Neural cell (in vitro differentiated cells): ENCODE data around the gene HOATZ. TPM values are rescaled to one million over a fixed set of nuclear protein-coding genes. Genes with fewer than 3 reads are reported as not detected.

ENCODE experiments used
- H2AFZ ChIP-seq: fragments of 200-600, 300-800 bp; sonication (generic), shearing (Covaris generic); 2 replicates; pipeline ENCODE4 v1.6.0; 2014; ENCODE audit warnings: low read depth, mild to moderate bottlenecking, antibody characterized with exemption, low read length, moderate library complexity
- H3F3A ChIP-seq: fragments of 200-600 bp; shearing (Covaris generic); 2 replicates; pipeline ENCODE4 v1.6.1; 2016; ENCODE audit warnings: mild to moderate bottlenecking, moderate library complexity, mixed read lengths, antibody characterized with exemption, low read length; ENCODE audit not compliant: insufficient read depth, poor library complexity, severe bottlenecking
- H3K27ac ChIP-seq: fragments of 200-600, 300-800 bp; sonication (generic), shearing (Covaris generic); 2 replicates; pipeline ENCODE4 v1.5.1; 2014; ENCODE audit warnings: mild to moderate bottlenecking, low read length, moderate library complexity
- H3K27me3 ChIP-seq: fragments of 300-800, 200-600 bp; sonication (generic), shearing (Covaris generic); 2 replicates; pipeline ENCODE4 v1.6.0; 2014; ENCODE audit warnings: mild to moderate bottlenecking, low read depth, low read length, moderate library complexity; ENCODE audit not compliant: insufficient read depth
- H3K36me3 ChIP-seq: fragments of 300-800, 200-600 bp; sonication (generic), shearing (Covaris generic); 2 replicates; pipeline ENCODE4 v1.5.1; 2014; ENCODE audit warnings: mild to moderate bottlenecking, antibody characterized with exemption, low read length, moderate library complexity; ENCODE audit not compliant: insufficient read depth
- H3K4me2 ChIP-seq: fragments of 300-800, 200-600 bp; sonication (generic), shearing (Covaris generic); 2 replicates; pipeline ENCODE4 v1.6.0; 2014; ENCODE audit warnings: mild to moderate bottlenecking, low read length
- H3K4me3 ChIP-seq: fragments of 300-800, 200-600 bp; sonication (generic), shearing (Covaris generic); 2 replicates; pipeline ENCODE4 v1.5.1; 2014; ENCODE audit warnings: mild to moderate bottlenecking, low read length, moderate library complexity
- H3K79me2 ChIP-seq: fragments of 200-600 bp; shearing (Covaris generic); replicated peaks from 2 replicates; pipeline ENCODE4 v1.6.0; 2014; ENCODE audit warnings: mild to moderate bottlenecking, low read length, moderate library complexity; ENCODE audit not compliant: insufficient read depth
- H3K9ac ChIP-seq: fragments of 300-800, 200-600 bp; sonication (generic), shearing (Covaris generic); 2 replicates; pipeline ENCODE4 v1.6.1; 2016; ENCODE audit warnings: mild to moderate bottlenecking, low read length, mixed read lengths
- H3K9me2 ChIP-seq: fragments of 200-600 bp; shearing (Covaris generic); 2 replicates; pipeline ENCODE4 v1.6.1; 2016; ENCODE audit warnings: mild to moderate bottlenecking, low read length, mixed read lengths; ENCODE audit not compliant: insufficient read depth
- H3K9me3 ChIP-seq: fragments of 200-600, 300-800 bp; sonication (generic), shearing (Covaris generic); 2 replicates; pipeline ENCODE4 v1.6.1; 2016; ENCODE audit warnings: mild to moderate bottlenecking, mixed run types, low read length, moderate library complexity, mixed read lengths
- H4K20me1 ChIP-seq: fragments of 200-600 bp; shearing (Covaris generic); 2 replicates; pipeline ENCODE4 v1.6.1; 2016; ENCODE audit warnings: mild to moderate bottlenecking, mixed run types; ENCODE audit not compliant: insufficient read depth
- CTCF ChIP-seq: fragments of 450-650 bp; IDR thresholded peaks from 2 replicates; pipeline ENCODE4 v1.5.1; 2014; ENCODE audit warnings: antibody characterized with exemption, mild to moderate bottlenecking, moderate library complexity; ENCODE audit not compliant: poor library complexity, severe bottlenecking
- EP300 ChIP-seq: fragments of 450-650 bp; conservative IDR thresholded peaks from 2 replicates; pipeline ENCODE4 v1.6.1; 2014; ENCODE audit warnings: antibody characterized with exemption, mild to moderate bottlenecking, moderate library complexity; ENCODE audit not compliant: poor library complexity, severe bottlenecking
- EZH2 ChIP-seq: fragments of 200-600, 300-800 bp; shearing (Covaris generic), sonication (generic); IDR thresholded peaks from 2 replicates; pipeline ENCODE4 v1.6.1; 2014; ENCODE audit warnings: antibody characterized with exemption, low read length, borderline replicate concordance, mild to moderate bottlenecking; ENCODE audit not compliant: insufficient read depth, poor library complexity, severe bottlenecking
- MXI1 ChIP-seq: fragments of 450-650 bp; conservative IDR thresholded peaks from 2 replicates; pipeline ENCODE4 v1.6.1; 2014; ENCODE audit warnings: antibody characterized with exemption, mild to moderate bottlenecking; ENCODE audit not compliant: poor library complexity, severe bottlenecking
- POLR2AphosphoS5 ChIP-seq: IDR thresholded peaks from 2 replicates; pipeline ENCODE4 v1.6.1; 2012
- RAD21 ChIP-seq: fragments of 450-650 bp; conservative IDR thresholded peaks from 2 replicates; pipeline ENCODE4 v1.6.1; 2014; ENCODE audit warnings: antibody characterized with exemption, mild to moderate bottlenecking, moderate library complexity
- REST ChIP-seq: IDR thresholded peaks from 2 replicates; pipeline ENCODE4 v1.6.1; 2012; ENCODE audit warnings: borderline replicate concordance
- SMC3 ChIP-seq: fragments of 450-650 bp; conservative IDR thresholded peaks from 2 replicates; pipeline ENCODE4 v1.6.1; 2014; ENCODE audit warnings: antibody characterized with exemption, mild to moderate bottlenecking, moderate library complexity; ENCODE audit not compliant: poor library complexity
- TAF1 ChIP-seq: IDR thresholded peaks from 2 replicates; pipeline ENCODE4 v1.6.1; 2012; ENCODE audit warnings: low read depth
- polyA plus RNA-seq: library from polyadenylated mRNA; depleted of rRNA; stranded (reverse); fragments of >200 nt; gene quantifications from 2 replicates; pipeline ENCODE4 v1.2.3, GENCODE V29; 2014

Gene HOATZ
- polyA plus RNA-seq, 1 donor from 2014 or later: not detected

GRCh38 chr11:111531136-111531535 is 16.6 kb downstream of the HOATZ start:
- Histone ChIP-seq H3K79me2 (no peaks in the 10 kb centered on the region), H2AFZ (no peak overlapping the region), H4K20me1 (no peaks in the 10 kb centered on the region), H3K9me2 (no peaks in the 10 kb centered on the region), H3K9ac (no peak overlapping the region), H3K9me3 (no peaks in the 10 kb centered on the region), H3K4me3 (no peak overlapping the region), H3K27ac (no peak overlapping the region), H3K27me3 (no peaks in the 10 kb centered on the region), H3K4me2 (no peak overlapping the region), H3F3A (no peaks in the 10 kb centered on the region), H3K36me3 (no peaks in the 10 kb centered on the region)
- TF ChIP-seq TAF1 (no peak), SMC3 (no peak), REST (no peak), POLR2AphosphoS5 (no peak), MXI1 (no peak), RAD21 (no peak), CTCF (no peak), EP300 (no peak), EZH2 (no peak)

- Histone ChIP-seq H3F3A (no peaks in the 10 kb centered on the region), H3K27ac (no peak overlapping the region), H3K4me2 (no peak overlapping the region), H3K9me3 (no peaks in the 10 kb centered on the region), H3K27me3 (no peaks in the 10 kb centered on the region), H3K36me3 (no peaks in the 10 kb centered on the region), H3K9me2 (no peaks in the 10 kb centered on the region), H3K4me3 (no peak overlapping the region), H2AFZ (no peak overlapping the region), H3K79me2 (no peaks in the 10 kb centered on the region), H3K9ac (no peak overlapping the region), H4K20me1 (no peaks in the 10 kb centered on the region)
- TF ChIP-seq MXI1 (no peak), TAF1 (no peak), RAD21 (no peak), EP300 (no peak), REST (no peak), EZH2 (no peak), SMC3 (no peak), CTCF (no peak), POLR2AphosphoS5 (no peak)
Observed at GRCh38 chr11:111531687-111532364, 17.2 kb downstream of the HOATZ start.
